Placental epithelial cell (primary cell): ENCODE results near the gene PIP4P1. TPM values are rescaled to one million over a fixed set of nuclear protein-coding genes. Genes with fewer than 3 reads are reported as not detected.

ENCODE experiments used
- small RNA-seq: library from RNA; depleted of rRNA; stranded (forward); fragments of <200 nt; gene quantifications from one replicate; pipeline ENCODE3, GENCODE V24; 2012
- total RNA-seq: library from RNA; depleted of rRNA; stranded (reverse); fragments of >200 nt; gene quantifications from 2 replicates; pipeline ENCODE4 v1.2.3, GENCODE V29; 2012

Gene PIP4P1
- 18.8 and 19.2 TPM in 2 replicates for total RNA-seq

GRCh38 chr14:20461225-20462141, at the start of gene PIP4P1:
TSS of gene PIP4P1 (minus strand) at chr14:20461434. CDS start at chr14:20461325, 109 bp downstream.

DNA sequence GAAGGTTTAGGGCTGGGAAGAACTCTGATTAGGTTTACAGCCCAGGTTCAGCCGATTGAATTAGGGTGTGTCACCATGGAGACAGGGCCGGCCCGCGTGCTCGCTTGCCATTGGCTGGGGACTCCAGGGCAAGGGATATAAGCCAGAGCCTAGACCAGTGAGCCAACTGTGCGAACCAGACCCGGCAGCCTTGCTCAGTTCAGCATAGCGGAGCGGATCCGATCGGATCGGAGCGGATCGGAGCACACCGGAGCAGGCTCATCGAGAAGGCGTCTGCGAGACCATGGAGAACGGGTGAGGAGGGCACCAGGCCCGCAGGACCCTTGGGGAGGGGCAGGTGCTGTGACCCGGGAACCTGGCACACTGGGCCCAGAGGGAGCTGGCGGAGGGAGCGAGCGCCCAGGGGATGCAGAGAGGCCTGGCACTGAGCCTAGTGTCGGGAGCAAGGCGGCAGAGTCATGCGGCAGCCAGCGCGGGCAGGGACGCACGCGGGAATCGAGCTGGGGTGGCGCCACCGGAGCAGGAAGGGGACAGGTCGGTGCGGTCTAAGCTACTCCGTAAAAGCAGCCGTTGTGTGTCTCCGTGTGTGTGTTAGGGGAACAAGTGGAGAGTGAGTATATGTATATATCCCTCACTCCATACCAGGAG, 8.1 kb upstream of the PIP4P1 start, which contains the start of gene PNP:
TSS of gene PNP (plus strand) at position 165 of the 648 bp plus-strand sequence. CDS start at position 284, 119 bp downstream.

DNA sequence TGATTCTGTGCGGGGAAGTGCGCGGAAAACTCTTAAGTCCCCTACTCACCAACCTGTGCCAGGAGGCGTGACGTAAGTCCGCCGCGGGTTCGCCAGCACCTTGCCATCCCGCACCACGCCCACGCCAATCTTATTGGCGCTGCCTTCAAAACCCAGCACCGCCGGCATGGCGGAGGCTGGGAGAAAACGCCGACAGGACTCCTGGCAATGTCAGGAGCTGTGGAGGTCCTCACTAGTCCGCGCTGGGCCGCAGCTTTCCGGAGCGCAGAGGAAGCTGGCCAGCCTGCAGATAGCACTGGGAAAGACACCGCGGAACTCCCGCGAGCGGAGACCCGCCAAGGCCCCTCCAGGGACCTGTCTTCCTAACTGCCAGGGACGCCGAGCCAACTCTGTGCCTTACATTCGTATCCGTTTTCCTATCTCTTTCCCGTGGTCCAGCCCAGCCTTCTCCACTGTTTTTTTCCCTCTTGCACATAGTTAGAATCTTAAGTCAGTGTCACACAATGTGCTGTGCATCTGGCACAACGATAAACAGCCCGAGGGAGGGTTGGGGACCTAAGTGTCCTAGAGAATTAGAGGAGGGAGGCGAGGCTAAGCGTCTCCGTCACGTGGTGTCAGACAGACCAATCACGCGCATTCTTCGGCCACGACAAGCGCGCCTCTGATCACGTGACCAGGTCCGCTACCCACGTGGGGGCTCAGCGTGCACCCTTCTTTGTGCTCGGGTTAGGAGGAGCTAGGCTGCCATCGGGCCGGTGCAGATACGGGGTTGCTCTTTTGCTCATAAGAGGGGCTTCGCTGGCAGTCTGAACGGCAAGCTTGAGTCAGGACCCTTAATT, 6.5 kb downstream of the PIP4P1 start, which contains the start of the genes APEX1 and OSGEP:
TSS of gene APEX1 (plus strand) at position 711 of the 839 bp plus-strand sequence. CDS start 420 bp downstream, outside the sequence.
TSS of gene OSGEP (minus strand) at position 297 of the 839 bp plus-strand sequence. CDS start at position 168, 129 bp downstream.

GRCh38 chr14:20435582-20436362, 25.5 kb downstream of the PIP4P1 start, which contains the start of gene KLHL33:
TSS of gene KLHL33 (minus strand) at chr14:20436166. CDS start at chr14:20435811, 355 bp downstream.

GRCh38 chr14:20412876-20413743, 48.1 kb downstream of the PIP4P1 start, which contains the start of gene TEP1:
TSS of gene TEP1 (minus strand) at chr14:20413501. CDS start at chr14:20408439, 5,062 bp downstream.

Small RNA genes within 50 kb of the gene (small RNA-seq; reads per million reads assigned to genes)
- 0.58 reads per million, percentile 34 among the genes with 10 or more reads in this experiment for gene RNA5SP382

Other genes with a start within 250 kb of the PIP4P1 start
- not detected in 2 replicates for gene OR11H6, start 237.7 kb downstream of the PIP4P1 start, total RNA-seq
- not detected in 2 replicates for gene OR11H7, start 232.5 kb downstream of the PIP4P1 start, total RNA-seq
- gene OR11H4, start 222.1 kb downstream of the PIP4P1 start, total RNA-seq = not detected in 2 replicates
- 14.9 and 16.7 TPM in 2 replicates for gene TTC5, start 155.5 kb downstream of the PIP4P1 start, total RNA-seq
- gene CCNB1IP1, start 128.2 kb downstream of the PIP4P1 start, total RNA-seq = 43.7 and 55.4 TPM in 2 replicates
- 5.3 and 13.0 TPM in 2 replicates for gene PARP2, start 117.8 kb downstream of the PIP4P1 start, total RNA-seq
- gene TEP1, start 47.9 kb downstream of the PIP4P1 start, total RNA-seq = 15.7 and 20.1 TPM in 2 replicates
- gene KLHL33, start 25.3 kb downstream of the PIP4P1 start, total RNA-seq = under 0.01 TPM in 1 of 2 replicates, not detected in the other
- gene OSGEP, start 6.6 kb downstream of the PIP4P1 start, total RNA-seq = 27.9 and 39.0 TPM in 2 replicates
- gene APEX1, start 6.2 kb downstream of the PIP4P1 start, total RNA-seq = 92.7 and 102 TPM in 2 replicates
- 44.0 and 58.5 TPM in 2 replicates for gene PNP, start 8.0 kb upstream of the PIP4P1 start, total RNA-seq
- not detected in 2 replicates for gene RNASE10, start 44.1 kb upstream of the PIP4P1 start, total RNA-seq
- not detected in 2 replicates for gene RNASE9, start 99.6 kb upstream of the PIP4P1 start, total RNA-seq
- gene RNASE11, start 126.6 kb upstream of the PIP4P1 start, total RNA-seq = not detected in 2 replicates
- not detected in 2 replicates for gene RNASE12, start 129.9 kb upstream of the PIP4P1 start, total RNA-seq
- gene OR6S1, start 180.3 kb upstream of the PIP4P1 start, total RNA-seq = not detected in 2 replicates
- gene RNASE4, start 223.1 kb upstream of the PIP4P1 start, total RNA-seq = 16.9 and 20.0 TPM in 2 replicates
- gene ANG, start 227.3 kb upstream of the PIP4P1 start, total RNA-seq = 6.5 and 6.7 TPM in 2 replicates